Panc1 (cell line): ENCODE data around the gene SDR39U1. TPM values are rescaled to one million over a fixed set of nuclear protein-coding genes. Genes with fewer than 3 reads are reported as not detected.

Experiments used
- ATAC-seq: fragments of 200-7000 bp; cut with Tn5 transposase; 2 replicates; pipeline ENCODE4 v1.9.1; 2020; ENCODE audit warnings: mild to moderate bottlenecking, moderate library complexity
- BruUV-seq: library from RNA; stranded (reverse); fragments of 400-500 nt; replicated peaks from 2 replicates; lab custom pipeline; 2021; lab: Mats Ljungman, UMichigan
- CTCF ChIA-PET: fragments of 300-600 bp; sonication (Branson Sonifier 250); formaldehyde crosslinking; loops from one replicate; lab custom pipeline; 2022; ENCODE audit warnings: antibody characterized with exemption; lab: Charles Lee
- POLR2A ChIA-PET: fragments of 300-600 bp; sonication (Branson Sonifier 250); formaldehyde crosslinking; loops from one replicate; lab custom pipeline; 2022; ENCODE audit warnings: antibody characterized with exemption; lab: Charles Lee
- DNase-seq: peaks from one replicate; pipeline ENCODE4 v3.0.0-alpha.2; 2010; ENCODE audit warnings: low read depth, low spot score
- H3K27ac ChIP-seq: 2 replicates; pipeline ENCODE4 v1.5.1; 2011; ENCODE audit warnings: mild to moderate bottlenecking, low read length, inconsistent platforms
- H3K27me3 ChIP-seq: fragments of 200-500 bp; sonication (Bioruptor generic); 2 replicates; pipeline ENCODE4 v1.6.0; 2014; ENCODE audit warnings: low read length, inconsistent platforms; ENCODE audit not compliant: control insufficient read depth, insufficient read depth
- H3K36me3 ChIP-seq: fragments of 200-500 bp; sonication (Bioruptor generic); 2 replicates; pipeline ENCODE4 v1.5.1; 2014; ENCODE audit warnings: inconsistent platforms, mild to moderate bottlenecking, low read length, moderate library complexity; ENCODE audit not compliant: control insufficient read depth, insufficient read depth
- H3K4me1 ChIP-seq: 2 replicates; pipeline ENCODE4 v1.5.1; 2011; ENCODE audit warnings: inconsistent platforms, mild to moderate bottlenecking, low read length, moderate library complexity; ENCODE audit not compliant: control insufficient read depth, insufficient read depth
- H3K4me3 ChIP-seq, 2 experiments: 2 replicates each; pipeline ENCODE4 v1.5.1; 2011 to 2012; ENCODE audit warnings: low read depth in 2 of 2, low read length in 2 of 2, mild to moderate bottlenecking in 2 of 2, inconsistent platforms in 1 of 2, moderate library complexity in 1 of 2
- H3K9me3 ChIP-seq: fragments of 200-500 bp; sonication (Bioruptor generic); 2 replicates; pipeline ENCODE4 v1.5.1; 2014; ENCODE audit warnings: low read depth, mild to moderate bottlenecking, inconsistent platforms, low read length, moderate library complexity; ENCODE audit not compliant: control insufficient read depth, insufficient read depth
- POLR2AphosphoS5 ChIP-seq: IDR thresholded peaks from 2 replicates; pipeline ENCODE4 v1.6.1; 2012; ENCODE audit warnings: mild to moderate bottlenecking, low read depth, low read length, moderate library complexity
- REST ChIP-seq, 2 experiments: IDR thresholded peaks; 2 replicates each; pipeline ENCODE4 v1.6.1; 2011 to 2012; ENCODE audit warnings: low read depth in 2 of 2, control low read depth in 1 of 2, low read length in 1 of 2, mild to moderate bottlenecking in 1 of 2, moderate library complexity in 1 of 2; ENCODE audit not compliant: insufficient read depth in 1 of 2
- SIN3A ChIP-seq: IDR thresholded peaks from 2 replicates; pipeline ENCODE4 v1.6.1; 2012; ENCODE audit warnings: low read depth, mild to moderate bottlenecking, low read length, moderate library complexity, borderline replicate concordance; ENCODE audit not compliant: insufficient read depth
- TCF7L2 ChIP-seq: IDR thresholded peaks from 2 replicates; pipeline ENCODE4 v1.6.1; 2011; ENCODE audit warnings: mild to moderate bottlenecking, low read depth, low read length, inconsistent platforms
- in situ Hi-C: cut with HindIII; loops from 2 replicates; pipeline ENCODE4 v1.10.0; 2016; ENCODE audit warnings: low sequenced_read_pairs, low pct_unique_long_range_greater_than_20kb
- intact Hi-C: fragments of 100-400 bp; cut with micrococcal nuclease; formaldehyde crosslinking; loops from one replicate; pipeline ENCODE4 v1.10.0; 2022; ENCODE audit not compliant: unreplicated experiment
- total RNA-seq: library from RNA; stranded (reverse); gene quantifications from one replicate; pipeline ENCODE4 v1.2.1, GENCODE V29; 2021; ENCODE audit not compliant: unreplicated experiment
- TF ChIP-seq, protein P1 (sequence below): fragments of 450-650 bp; IDR thresholded peaks from 2 replicates; pipeline ENCODE4 v1.5.1; 2017; ENCODE audit warnings: mild to moderate bottlenecking

Gene SDR39U1
- total RNA-seq, 1 experiment from 2014 or later: 54.2 TPM

- no peak for TF ChIP-seq SIN3A
- TF ChIP-seq, protein P1, sequence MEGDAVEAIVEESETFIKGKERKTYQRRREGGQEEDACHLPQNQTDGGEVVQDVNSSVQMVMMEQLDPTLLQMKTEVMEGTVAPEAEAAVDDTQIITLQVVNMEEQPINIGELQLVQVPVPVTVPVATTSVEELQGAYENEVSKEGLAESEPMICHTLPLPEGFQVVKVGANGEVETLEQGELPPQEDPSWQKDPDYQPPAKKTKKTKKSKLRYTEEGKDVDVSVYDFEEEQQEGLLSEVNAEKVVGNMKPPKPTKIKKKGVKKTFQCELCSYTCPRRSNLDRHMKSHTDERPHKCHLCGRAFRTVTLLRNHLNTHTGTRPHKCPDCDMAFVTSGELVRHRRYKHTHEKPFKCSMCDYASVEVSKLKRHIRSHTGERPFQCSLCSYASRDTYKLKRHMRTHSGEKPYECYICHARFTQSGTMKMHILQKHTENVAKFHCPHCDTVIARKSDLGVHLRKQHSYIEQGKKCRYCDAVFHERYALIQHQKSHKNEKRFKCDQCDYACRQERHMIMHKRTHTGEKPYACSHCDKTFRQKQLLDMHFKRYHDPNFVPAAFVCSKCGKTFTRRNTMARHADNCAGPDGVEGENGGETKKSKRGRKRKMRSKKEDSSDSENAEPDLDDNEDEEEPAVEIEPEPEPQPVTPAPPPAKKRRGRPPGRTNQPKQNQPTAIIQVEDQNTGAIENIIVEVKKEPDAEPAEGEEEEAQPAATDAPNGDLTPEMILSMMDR: no peak
- no peak for TF ChIP-seq REST (IDR thresholded peaks at IDR 0.05; ENCODE audit: insufficient read depth in 1 of 2, low read depth in 2 of 2, low read length in 1 of 2)
- no peak for TF ChIP-seq TCF7L2
- TF ChIP-seq POLR2AphosphoS5: no peak
- CTCF ChIA-PET: no interaction called here
- in situ Hi-C loops (no loop called here), intact Hi-C loops (no loop called here)
- Histone ChIP-seq H3K9me3 (no peaks in the 10 kb centered on the region), H3K27ac (no peak overlapping the region), H3K4me3 (no peak overlapping the region), H3K36me3 (no peaks in the 10 kb centered on the region), H3K4me1 (no peaks in the 10 kb centered on the region), H3K27me3 (no peaks in the 10 kb centered on the region)
- ATAC-seq (no peak), DNase-seq (no peak)
- POLR2A ChIA-PET: no interaction called here
- no TSS peak for BruUV-seq
These were observed 23.2 kb upstream of the SDR39U1 start for GRCh38 chr14:24465805-24466204.

DNA sequence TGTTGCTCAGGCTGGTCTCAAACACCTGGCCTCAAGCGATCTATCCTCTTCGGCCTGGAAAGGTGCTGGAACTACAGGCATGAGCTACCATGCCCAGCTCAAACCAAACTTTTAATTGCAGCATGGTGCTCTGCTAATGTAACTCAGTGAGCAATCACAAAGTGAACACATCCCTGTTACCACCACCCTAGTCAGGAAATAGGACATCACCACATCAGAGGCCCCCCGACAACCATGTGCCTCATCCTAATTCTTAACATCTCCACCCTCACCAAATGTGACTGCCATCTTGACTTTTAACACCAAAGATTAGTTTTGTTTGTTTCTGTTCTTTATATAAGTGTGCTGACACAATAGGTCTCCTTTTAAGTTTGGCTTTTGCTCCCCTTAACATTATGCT, 22.8 kb upstream of the SDR39U1 start:
- Histone ChIP-seq H3K27me3 (no peaks in the 10 kb centered on the region), H3K4me3 (no peak overlapping the region), H3K27ac (no peak overlapping the region), H3K4me1 (no peaks in the 10 kb centered on the region), H3K36me3 (no peaks in the 10 kb centered on the region), H3K9me3 (no peaks in the 10 kb centered on the region)
- TF ChIP-seq POLR2AphosphoS5 (no peak), SIN3A (no peak), REST (IDR thresholded peaks at IDR 0.05; ENCODE audit: insufficient read depth in 1 of 2, low read depth in 2 of 2, low read length in 1 of 2) (no peak), TCF7L2 (no peak)
- TF ChIP-seq, protein P1: no peak
- CTCF ChIA-PET: no interaction called here
- intact Hi-C loops: no loop called here
- DNase-seq: no peak
- ATAC-seq: no peak
- in situ Hi-C loops: no loop called here
- BruUV-seq: no TSS peak
- POLR2A ChIA-PET: no interaction called here
